OCI-LY1 (cell line): ENCODE results near the gene NHLH2.

Source experiments
- CTCF ChIP-seq: fragments of 200-600 bp; sonication (generic), shearing (Covaris generic); IDR thresholded peaks from 2 replicates; pipeline ENCODE4 v1.5.1; 2017; ENCODE audit warnings: mild to moderate bottlenecking, antibody characterized with exemption, low read length, moderate library complexity, mixed read lengths
- EZH2 ChIP-seq: fragments of 200-600 bp; sonication (generic), shearing (Covaris generic); IDR thresholded peaks from 2 replicates; pipeline ENCODE4 v1.8.0; 2017; ENCODE audit warnings: borderline replicate concordance, mixed run types, mild to moderate bottlenecking, antibody characterized with exemption, low read length, moderate library complexity, mixed read lengths

- TF ChIP-seq CTCF (no peak), EZH2 (no peak)
Measured at GRCh38 chr1:115826628-115827027, 14.3 kb downstream of the NHLH2 start.
